CD4-positive, alpha-beta memory T cell (primary cell): ENCODE results near the gene AGAP1. TPM values are rescaled to one million over a fixed set of nuclear protein-coding genes. Genes with fewer than 3 reads are reported as not detected.
A peak's percentile ranks its signal among the peaks of the same experiment; 100 is the strongest.

ENCODE experiments used
- CTCF ChIA-PET: fragments of 350-600 bp; sonication (Branson Sonifier 250); formaldehyde crosslinking; loops from one replicate; lab custom pipeline; 2021; ENCODE audit warnings: inconsistent platforms; ENCODE audit not compliant: partially characterized antibody; lab: Charles Lee
- POLR2A ChIA-PET: fragments of 350-600 bp; sonication (Branson Sonifier 250); formaldehyde crosslinking; loops from one replicate; lab custom pipeline; 2021; ENCODE audit not compliant: partially characterized antibody; lab: Charles Lee
- DNase-seq, 5 donors: peaks; one replicate each; pipeline versions ENCODE4 v3.0.0 to v3.0.0-alpha.2; 2020 to 2022; ENCODE audit warnings: mixed read lengths in 1 of 5
- H3K27ac ChIP-seq: one replicate; pipeline ENCODE4 v1.7.0; 2013; ENCODE audit warnings: low read depth, low read length
- H3K27me3 ChIP-seq: 2 replicates; pipeline ENCODE4 v1.7.0; 2013; ENCODE audit warnings: mild to moderate bottlenecking, low read length, moderate library complexity; ENCODE audit not compliant: insufficient read depth
- H3K36me3 ChIP-seq: 2 replicates; pipeline ENCODE4 v1.7.0; 2013; ENCODE audit warnings: mild to moderate bottlenecking, low read length, moderate library complexity; ENCODE audit not compliant: insufficient read depth
- H3K4me1 ChIP-seq: 2 replicates; pipeline ENCODE4 v1.7.0; 2013; ENCODE audit warnings: mild to moderate bottlenecking, low read length, moderate library complexity; ENCODE audit not compliant: insufficient read depth
- H3K4me3 ChIP-seq, 2 donors: one replicate each; pipeline ENCODE4 v1.7.0; 2013; ENCODE audit warnings: low read length in 2 of 2, mild to moderate bottlenecking in 1 of 2
- H3K9me3 ChIP-seq, 2 donors: one replicate each; pipeline ENCODE4 v1.7.0; 2013; ENCODE audit warnings: low read length in 2 of 2, control low read depth in 1 of 2; ENCODE audit not compliant: control insufficient read depth in 1 of 2
- H3K27ac Mint-ChIP-seq, 7 donors: one replicate each; pipeline ENCODE4 v1.8.0; 2020 to 2021; ENCODE audit warnings: mixed read lengths in 7 of 7, mild to moderate bottlenecking in 6 of 7, inconsistent platforms in 3 of 7, moderate library complexity in 3 of 7
- H3K27me3 Mint-ChIP-seq, 2 donors: one replicate each; pipeline ENCODE4 v1.8.0; 2020 to 2021; ENCODE audit warnings: mixed read lengths in 2 of 2
- H3K36me3 Mint-ChIP-seq, 2 donors: one replicate each; pipeline ENCODE4 v1.8.0; 2020 to 2021; ENCODE audit warnings: mixed read lengths in 2 of 2, inconsistent platforms in 1 of 2, mild to moderate bottlenecking in 1 of 2
- H3K4me1 Mint-ChIP-seq, 4 donors: one replicate each; pipeline ENCODE4 v1.8.0; 2020 to 2021; ENCODE audit warnings: mixed read lengths in 4 of 4, mild to moderate bottlenecking in 1 of 4
- H3K4me3 Mint-ChIP-seq, 8 donors: one replicate each; pipeline ENCODE4 v1.8.0; 2020 to 2021; ENCODE audit warnings: mixed read lengths in 8 of 8, mild to moderate bottlenecking in 7 of 8, moderate library complexity in 6 of 8, inconsistent platforms in 3 of 8
- H3K9me3 Mint-ChIP-seq, 8 donors: one replicate each; pipeline ENCODE4 v1.8.0; 2020 to 2021; ENCODE audit warnings: mixed read lengths in 8 of 8, mild to moderate bottlenecking in 5 of 8, inconsistent platforms in 3 of 8, moderate library complexity in 1 of 8
- intact Hi-C: fragments of 100-400 bp; cut with micrococcal nuclease; formaldehyde crosslinking; loops from one replicate; pipeline ENCODE4 v1.15.1; 2023
- polyA plus RNA-seq, 2 donors: library from polyadenylated mRNA; unstranded; fragments of 300-500 nt; fragmentation: Illumina TruSeq; gene quantifications; one replicate each; pipeline ENCODE4 v1.2.3, GENCODE V29; 2021
- total RNA-seq, 2 experiments: library from RNA; stranded (reverse); gene quantifications; one replicate each; pipeline ENCODE4 v1.2.3, GENCODE V29; 2021

The AGAP1 gene
- total and polyA plus RNA-seq, 4 experiments from 2014 or later: 0.24 to 2.9 (median 1.9) TPM

DNA sequence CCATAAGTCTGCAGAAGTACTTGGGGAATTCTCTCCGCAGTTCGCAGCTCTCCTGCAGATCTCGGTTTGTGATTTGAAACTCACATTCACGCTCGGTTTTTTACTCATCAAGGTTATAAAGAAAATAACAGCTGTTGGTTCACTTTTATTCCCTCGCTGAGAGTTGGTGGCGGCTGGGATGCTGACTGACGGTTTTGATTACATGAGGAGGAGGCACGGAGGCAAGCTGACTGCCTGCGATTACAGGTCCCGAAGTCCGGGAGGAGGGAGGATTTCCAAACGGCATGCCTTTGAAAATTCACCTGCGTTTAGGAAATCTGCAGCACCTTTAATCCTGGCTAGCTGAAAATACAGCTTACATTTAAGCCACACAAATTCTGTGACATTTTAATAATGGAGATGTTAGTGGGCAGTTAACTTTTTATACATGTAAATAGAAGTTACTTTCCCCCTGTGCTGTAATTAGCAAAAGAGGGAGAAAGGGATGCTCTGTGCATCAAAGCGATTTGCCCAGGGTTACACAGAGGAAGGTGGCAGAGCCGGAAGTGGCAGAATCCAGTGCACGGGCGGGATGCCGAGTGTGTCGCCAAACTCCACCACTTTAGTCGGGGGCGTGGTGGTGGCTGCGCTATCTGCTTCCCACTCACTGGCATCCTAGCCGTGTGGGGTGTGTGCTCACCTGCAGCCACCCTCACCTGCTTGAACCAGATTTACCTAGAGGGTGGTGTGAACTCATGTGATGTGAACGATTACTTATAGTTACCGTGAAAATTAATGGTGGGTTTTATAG is 14.7 kb downstream of the AGAP1 start:
- Mint-ChIP-seq H3K27ac (no peak overlapping the region), H3K27me3 (peaks cover 16% of the 10 kb centered on the region in 2 donors), H3K4me3 (no peak overlapping the region), H3K4me1 (no peaks in the 10 kb centered on the region), H3K9me3 (peaks cover 0 to 6% (median 0%) of the 10 kb centered on the region in 8 donors), H3K36me3 (no peaks in the 10 kb centered on the region)
- no peaks in the 10 kb centered on the region for H3K9me3 ChIP-seq
- CTCF ChIA-PET: no interaction called here
- H3K27me3 ChIP-seq: no peaks in the 10 kb centered on the region
- intact Hi-C loops: no loop called here
- no peak overlapping the region for H3K27ac ChIP-seq
- H3K4me1 ChIP-seq: no peaks in the 10 kb centered on the region
- H3K36me3 ChIP-seq: no peaks in the 10 kb centered on the region
- POLR2A ChIA-PET: no interaction called here
- DNase-seq: no peak
- no peak overlapping the region for H3K4me3 ChIP-seq

DNA sequence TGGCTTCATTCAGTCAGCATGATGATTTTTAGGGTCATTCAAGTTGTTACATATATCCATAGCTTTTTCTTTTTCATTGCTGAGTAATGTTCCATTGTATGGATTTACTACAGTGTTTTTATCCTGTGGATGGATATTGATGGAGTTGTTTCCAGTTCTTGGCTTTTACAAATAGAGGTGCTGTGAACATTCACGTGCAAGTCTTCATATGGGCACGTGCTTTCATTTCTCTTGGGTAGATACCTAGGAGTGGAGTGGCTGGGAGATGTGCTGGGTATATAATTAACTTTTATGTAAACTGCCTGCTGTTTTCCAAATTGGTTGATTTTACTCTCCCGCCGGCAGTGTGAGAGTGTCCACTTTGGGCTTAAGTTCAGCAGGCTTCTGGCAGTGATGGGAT is 16.5 kb downstream of the AGAP1 start:
- H3K27me3 Mint-ChIP-seq: peaks cover 11 to 12% of the 10 kb centered on the region in 2 donors

DNA sequence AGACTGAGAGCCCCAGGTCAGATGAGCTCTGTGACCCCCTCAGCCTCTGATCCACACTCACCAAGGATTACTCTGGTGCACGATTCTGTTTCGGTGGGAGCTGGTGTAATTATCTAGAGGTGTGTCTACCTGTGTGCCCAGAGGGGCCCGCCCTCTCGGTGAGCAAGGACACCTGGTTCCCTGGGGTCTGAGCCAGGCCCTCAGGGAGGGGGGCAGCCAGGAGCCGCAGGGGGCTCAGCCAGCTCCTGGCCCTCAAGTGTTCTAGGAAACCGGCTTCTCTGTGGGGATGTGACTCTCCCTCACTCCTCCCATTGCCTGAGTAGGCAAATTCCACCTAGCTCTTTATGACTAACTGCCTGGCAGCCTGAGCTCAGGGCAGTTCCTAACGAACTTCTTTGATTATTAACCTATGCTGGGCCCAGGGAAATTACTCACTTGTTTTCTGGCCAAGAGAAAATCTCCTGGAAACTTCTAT is 17.4 kb downstream of the AGAP1 start:
- no peaks in the 10 kb centered on the region for H3K36me3 Mint-ChIP-seq
- DNase-seq: no peak
- ChIA-PET POLR2A (no interaction called here), CTCF (no interaction called here)
- Histone ChIP-seq H3K36me3 (no peaks in the 10 kb centered on the region), H3K4me1 (no peaks in the 10 kb centered on the region), H3K9me3 (no peaks in the 10 kb centered on the region), H3K27ac (no peak overlapping the region), H3K27me3 (no peaks in the 10 kb centered on the region), H3K4me3 (no peak overlapping the region)
- H3K9me3 Mint-ChIP-seq: peaks cover 0 to 6% (median 2%) of the 10 kb centered on the region in 8 donors
- H3K4me1 Mint-ChIP-seq: no peaks in the 10 kb centered on the region
- intact Hi-C loops: no loop called here
- H3K27ac Mint-ChIP-seq: no peak overlapping the region
- H3K27me3 Mint-ChIP-seq: peaks cover 9% of the 10 kb centered on the region in 2 donors
- no peak overlapping the region for H3K4me3 Mint-ChIP-seq

More for the DNA sequence above, 16.5 kb downstream of the AGAP1 start:
- Histone ChIP-seq H3K9me3 (no peaks in the 10 kb centered on the region), H3K36me3 (no peaks in the 10 kb centered on the region), H3K27ac (no peak overlapping the region), H3K4me1 (no peaks in the 10 kb centered on the region), H3K27me3 (no peaks in the 10 kb centered on the region), H3K4me3 (no peak overlapping the region)
- ChIA-PET POLR2A (no interaction called here), CTCF (no interaction called here)
- Mint-ChIP-seq H3K27ac (no peak overlapping the region), H3K4me1 (no peaks in the 10 kb centered on the region), H3K4me3 (no peak overlapping the region), H3K9me3 (peaks cover 0 to 6% (median 2%) of the 10 kb centered on the region in 8 donors), H3K36me3 (no peaks in the 10 kb centered on the region)
- DNase-seq: no peak
- intact Hi-C loops: no loop called here

DNA sequence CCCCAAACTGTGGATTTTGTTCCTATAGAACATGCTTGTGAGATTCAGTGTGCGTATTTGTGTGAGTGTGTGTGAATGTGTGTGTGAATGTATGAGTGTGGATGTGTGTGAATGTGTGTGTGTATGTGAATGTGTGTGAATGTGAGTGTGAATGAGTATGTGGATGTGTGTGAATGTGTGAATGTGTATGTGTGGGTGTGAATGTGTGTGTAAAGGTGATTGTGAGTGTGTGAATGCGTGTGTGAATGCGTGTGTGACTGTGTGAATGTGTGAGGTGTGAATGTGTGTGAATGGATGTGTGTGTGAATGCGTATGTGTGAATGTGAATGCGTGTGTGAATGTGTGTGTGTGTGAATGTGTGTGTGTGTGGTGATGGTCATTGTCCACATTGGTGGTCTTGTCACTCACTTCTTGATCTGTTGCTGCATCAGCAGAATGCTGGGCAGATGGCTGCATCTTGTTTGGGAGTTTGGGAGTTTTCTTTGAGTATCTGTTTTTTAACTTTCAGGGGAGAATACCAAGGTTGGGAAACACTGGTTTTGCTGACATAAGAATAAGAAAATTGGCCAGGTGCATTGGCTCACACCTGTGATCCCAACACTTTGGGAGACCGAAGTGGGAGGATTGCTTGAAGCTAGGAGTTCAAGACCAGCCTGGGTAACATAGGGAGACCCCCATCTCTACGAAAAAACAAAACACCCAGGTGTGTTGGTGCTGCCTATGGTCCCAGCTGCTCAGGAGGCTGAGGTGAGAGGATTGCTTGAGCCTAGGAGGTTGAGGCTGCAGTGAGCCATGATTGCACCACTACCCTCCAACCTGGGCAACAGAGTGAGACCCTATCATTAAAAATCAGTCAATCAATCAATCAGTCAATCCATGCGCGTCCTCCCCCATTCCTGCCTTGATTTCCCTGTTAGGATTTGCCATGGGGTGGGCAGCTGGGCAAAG is 18.2 kb downstream of the AGAP1 start:
- Histone ChIP-seq H3K4me1 (no peaks in the 10 kb centered on the region), H3K36me3 (no peaks in the 10 kb centered on the region), H3K27me3 (no peaks in the 10 kb centered on the region), H3K9me3 (no peaks in the 10 kb centered on the region), H3K4me3 (no peak overlapping the region), H3K27ac (no peak overlapping the region)
- Mint-ChIP-seq H3K27me3 (peaks cover 5 to 7% of the 10 kb centered on the region in 2 donors), H3K4me1 (no peaks in the 10 kb centered on the region), H3K36me3 (no peaks in the 10 kb centered on the region), H3K4me3 (no peak overlapping the region), H3K27ac (no peak overlapping the region), H3K9me3 (peaks cover 0 to 6% (median 2%) of the 10 kb centered on the region in 8 donors)
- CTCF ChIA-PET: no interaction called here
- DNase-seq: no peak
- intact Hi-C loops: no loop called here
- POLR2A ChIA-PET: no interaction called here

DNA sequence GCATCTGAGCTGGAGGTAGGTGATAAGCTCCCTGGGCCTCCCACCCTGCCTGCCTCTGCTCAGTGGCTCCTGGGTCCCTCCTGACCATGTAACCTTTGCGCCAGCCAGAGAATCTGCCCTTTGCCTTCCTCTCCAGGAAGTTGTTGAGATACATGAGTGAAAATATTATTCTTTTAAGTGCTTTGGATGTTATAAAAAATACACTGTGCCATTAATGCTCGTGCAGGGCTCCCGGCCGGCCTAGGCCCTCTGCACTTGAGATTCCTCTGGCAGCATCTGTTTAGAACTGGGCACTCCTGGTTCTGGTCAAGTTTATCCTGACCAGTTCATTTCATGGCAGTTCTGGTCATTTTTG is 18.8 kb downstream of the AGAP1 start:
- Mint-ChIP-seq H3K27ac (no peak overlapping the region), H3K27me3 (peaks cover 5 to 6% of the 10 kb centered on the region in 2 donors), H3K4me1 (no peaks in the 10 kb centered on the region), H3K9me3 (peaks cover 0 to 6% (median 2%) of the 10 kb centered on the region in 8 donors), H3K36me3 (no peaks in the 10 kb centered on the region), H3K4me3 (no peak overlapping the region)
- intact Hi-C loops: no loop called here
- no peaks in the 10 kb centered on the region for H3K9me3 ChIP-seq
- no peak overlapping the region for H3K27ac ChIP-seq
- no peak overlapping the region for H3K4me3 ChIP-seq
- no peaks in the 10 kb centered on the region for H3K36me3 ChIP-seq
- H3K4me1 ChIP-seq: no peaks in the 10 kb centered on the region
- DNase-seq: no peak
- no peaks in the 10 kb centered on the region for H3K27me3 ChIP-seq
- ChIA-PET CTCF (no interaction called here), POLR2A (no interaction called here)

- H3K36me3 ChIP-seq: no peaks in the 10 kb centered on the region
- H3K36me3 Mint-ChIP-seq: no peaks in the 10 kb centered on the region
- CTCF ChIA-PET: no interaction called here
- H3K27me3 ChIP-seq: no peaks in the 10 kb centered on the region
- no peak overlapping the region for H3K4me3 Mint-ChIP-seq
- no peaks in the 10 kb centered on the region for H3K4me1 Mint-ChIP-seq
- no peaks in the 10 kb centered on the region for H3K9me3 ChIP-seq
- DNase-seq: no peak
- H3K9me3 Mint-ChIP-seq: peaks cover 0 to 6% (median 2%) of the 10 kb centered on the region in 8 donors
- peak overlapping the region in 1 of 7 donors; percentile 8 for H3K27ac Mint-ChIP-seq
- intact Hi-C loops: no loop called here
- H3K4me1 ChIP-seq: no peaks in the 10 kb centered on the region
- POLR2A ChIA-PET: no interaction called here
- H3K4me3 ChIP-seq: no peak overlapping the region
- H3K27ac ChIP-seq: no peak overlapping the region
- peaks cover 2 to 6% of the 10 kb centered on the region in 2 donors for H3K27me3 Mint-ChIP-seq
Observed at GRCh38 chr2:235513984-235514626, 20.3 kb downstream of the AGAP1 start.
